ENCODE data around the gene RDH16. TPM values are rescaled to one million over a fixed set of nuclear protein-coding genes. Genes with fewer than 3 reads are reported as not detected.

Gene RDH16
- total RNA-seq, 4 donors from 2014 or later, result 0.65 to 2.4 (median 1.8) TPM

DNA sequence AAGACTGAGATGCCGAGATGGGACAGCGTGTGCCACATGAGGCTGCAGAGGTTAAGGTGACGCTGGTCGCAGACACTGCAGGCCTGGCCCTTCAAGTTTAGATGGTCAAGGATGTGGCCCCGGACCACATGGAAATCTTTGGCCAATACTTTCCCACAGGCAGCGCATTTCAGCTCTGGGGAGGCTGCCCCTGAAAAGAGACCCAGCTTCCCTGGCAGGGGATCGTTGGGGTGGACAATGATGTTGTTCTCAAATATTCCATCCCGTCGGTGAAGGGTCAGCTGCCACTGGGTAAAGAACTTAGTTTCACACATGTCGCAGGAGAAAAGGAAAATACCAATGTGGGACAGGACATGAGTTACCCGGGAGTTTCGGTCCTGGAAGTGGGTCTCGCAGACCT lies 46.0 kb upstream of the RDH16 start:
- Histone ChIP-seq H3K4me1 (peaks cover 27% of the 10 kb centered on the region), H3K9me3 (no peaks in the 10 kb centered on the region), H3K4me3 (no peak overlapping the region), H3K36me3 (peaks cover 50% of the 10 kb centered on the region), H3K27ac (no peak overlapping the region), H3K27me3 (no peaks in the 10 kb centered on the region)
- WGBS, result 96% methylated on average over 13 of the region's 13 CpGs
- TF ChIP-seq CTCF (IDR thresholded peaks at IDR 0.05) (no peak), POLR2A (IDR thresholded peaks at IDR 0.05) (no peak), POLR2AphosphoS5 (IDR thresholded peaks at IDR 0.05) (no peak), EP300 (IDR thresholded peaks at IDR 0.05) (no peak)
- DNase-seq (ENCODE audit: low spot score in 2 of 2), result no peak

DNA sequence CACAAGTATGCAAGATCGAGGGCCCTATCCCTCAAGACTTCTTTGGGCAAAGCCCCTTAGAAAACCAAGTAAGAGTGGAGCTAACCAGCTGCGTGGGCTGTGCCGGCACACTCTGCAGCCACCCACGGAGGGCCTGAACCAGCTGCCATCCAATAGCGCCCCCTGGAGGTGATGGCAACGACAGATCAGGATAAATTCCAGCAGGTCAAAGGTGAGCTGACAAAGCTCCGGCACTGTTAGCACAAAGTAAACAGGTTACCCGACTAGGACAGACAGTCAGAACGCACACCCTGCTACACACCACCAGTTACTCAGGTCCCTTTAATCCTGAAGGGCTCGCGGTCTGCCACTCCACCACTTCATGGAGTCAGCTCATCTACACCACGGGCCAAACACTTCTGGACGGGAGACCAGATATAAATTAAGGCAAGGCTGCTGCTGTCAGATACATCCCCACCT lies 44.1 kb upstream of the RDH16 start:
- H3K36me3 ChIP-seq, result peaks cover 53% of the 10 kb centered on the region
- no peak overlapping the region for H3K4me3 ChIP-seq
- H3K27me3 ChIP-seq, result no peaks in the 10 kb centered on the region
- H3K9me3 ChIP-seq, result no peaks in the 10 kb centered on the region
- 52% methylated on average over 7 of the region's 13 CpGs for WGBS
- H3K27ac ChIP-seq, result no peak overlapping the region
- peaks cover 22% of the 10 kb centered on the region for H3K4me1 ChIP-seq
- TF ChIP-seq CTCF (IDR thresholded peaks at IDR 0.05), result peak; percentile 14 to 70
- no peak for TF ChIP-seq POLR2AphosphoS5 (IDR thresholded peaks at IDR 0.05)
- peak in 1 of 2 donors; percentile 78 for DNase-seq (ENCODE audit: low spot score in 2 of 2)

DNA sequence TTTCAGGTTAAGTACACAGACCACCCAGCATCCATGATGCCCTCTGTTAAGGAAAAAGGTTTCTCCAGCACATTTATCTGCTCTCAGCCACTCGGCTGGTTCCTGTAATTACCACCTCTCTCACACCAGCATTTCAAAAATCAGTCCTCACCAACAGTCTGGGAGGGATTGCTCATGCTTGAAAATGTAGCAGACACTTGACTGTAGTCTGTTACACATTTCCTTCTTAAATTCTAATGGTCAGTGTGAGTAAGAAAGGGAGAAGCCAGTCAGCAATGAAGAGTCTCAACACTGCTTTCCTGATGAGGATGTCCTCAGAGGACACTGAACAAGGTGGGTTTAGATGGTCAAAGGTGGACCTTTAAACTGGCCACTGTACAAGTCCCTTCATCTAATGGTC lies 43.0 kb upstream of the RDH16 start:
- H3K36me3 ChIP-seq, result peaks cover 53% of the 10 kb centered on the region
- H3K27ac ChIP-seq, result no peak overlapping the region
- H3K4me3 ChIP-seq, result no peak overlapping the region
- no peaks in the 10 kb centered on the region for H3K9me3 ChIP-seq
- no peak for DNase-seq (ENCODE audit: low spot score in 2 of 2)
- no peaks in the 10 kb centered on the region for H3K27me3 ChIP-seq
- TF ChIP-seq POLR2A (IDR thresholded peaks at IDR 0.05), result no peak
- no peak for TF ChIP-seq CTCF (IDR thresholded peaks at IDR 0.05)
- TF ChIP-seq POLR2AphosphoS5 (IDR thresholded peaks at IDR 0.05), result no peak
- no peak for TF ChIP-seq EP300 (IDR thresholded peaks at IDR 0.05)
- peaks cover 18% of the 10 kb centered on the region for H3K4me1 ChIP-seq
- WGBS, result 65% methylated on average over 1 of the region's 1 CpG

DNA sequence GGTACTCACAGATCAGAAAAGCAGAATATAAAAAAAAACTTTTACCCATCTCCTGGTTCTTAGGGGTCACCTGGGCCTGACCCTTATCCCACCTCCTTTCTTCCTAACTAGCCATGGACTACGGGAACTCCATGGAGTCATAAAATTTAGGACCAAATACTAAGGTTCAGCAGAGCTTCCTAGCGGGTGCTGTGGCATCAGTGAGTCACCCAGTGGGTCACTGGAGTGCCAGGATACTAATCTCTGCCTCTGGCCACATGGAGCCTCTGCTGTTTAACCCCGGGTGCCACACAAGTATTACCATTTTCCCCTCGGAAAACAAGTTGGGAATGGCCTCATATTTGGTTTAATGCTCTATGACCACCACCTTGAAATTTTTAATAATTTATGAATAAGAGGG lies 42.0 kb upstream of the RDH16 start:
- Histone ChIP-seq H3K4me1 (peaks cover 9% of the 10 kb centered on the region), H3K27ac (no peak overlapping the region), H3K9me3 (no peaks in the 10 kb centered on the region), H3K36me3 (peaks cover 50% of the 10 kb centered on the region), H3K27me3 (no peaks in the 10 kb centered on the region), H3K4me3 (no peak overlapping the region)
- DNase-seq (ENCODE audit: low spot score in 2 of 2), result no peak
- WGBS, result 92% methylated on average over 4 of the region's 4 CpGs
- no peak for TF ChIP-seq CTCF (IDR thresholded peaks at IDR 0.05)
- TF ChIP-seq POLR2AphosphoS5 (IDR thresholded peaks at IDR 0.05), result no peak
- no peak for TF ChIP-seq POLR2A (IDR thresholded peaks at IDR 0.05)
- no peak for TF ChIP-seq EP300 (IDR thresholded peaks at IDR 0.05)

DNA sequence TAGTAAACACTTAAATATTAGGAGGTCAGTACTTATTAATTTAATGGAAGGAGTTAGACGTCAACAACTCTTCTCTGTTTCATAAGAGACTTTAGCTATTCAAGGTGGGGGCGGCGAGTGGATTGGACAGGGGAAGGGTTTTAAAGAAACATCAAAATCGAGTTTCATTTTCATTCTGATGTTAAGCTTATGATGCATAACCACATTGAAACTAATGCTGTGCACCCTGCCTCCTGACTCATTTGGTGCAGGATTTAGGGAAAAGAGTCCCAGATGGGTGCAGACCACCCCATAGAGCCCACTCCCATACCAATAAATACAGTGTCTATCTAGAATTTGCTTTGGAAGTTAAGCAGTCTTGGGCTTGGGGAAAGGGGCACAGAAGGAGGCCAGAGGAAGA lies 41.6 kb upstream of the RDH16 start:
- Histone ChIP-seq H3K9me3 (no peaks in the 10 kb centered on the region), H3K27me3 (no peaks in the 10 kb centered on the region), H3K4me1 (peaks cover 9% of the 10 kb centered on the region), H3K36me3 (peaks cover 45% of the 10 kb centered on the region), H3K27ac (no peak overlapping the region), H3K4me3 (no peak overlapping the region)
- TF ChIP-seq POLR2AphosphoS5 (IDR thresholded peaks at IDR 0.05) (no peak), CTCF (IDR thresholded peaks at IDR 0.05) (no peak), POLR2A (IDR thresholded peaks at IDR 0.05) (no peak), EP300 (IDR thresholded peaks at IDR 0.05) (no peak)
- 73% methylated on average over 4 of the region's 4 CpGs for WGBS
- DNase-seq (ENCODE audit: low spot score in 2 of 2), result no peak

Data from suprapubic skin (tissue), 4 donors.